SHP77 (cell line): Measurements from ENCODE around the gene DHRS13.

Experiments
- DNase-seq, 2 experiments: peaks; one replicate each; lab custom pipeline; 2025; lab: John Stamatoyannopoulos, UW

DHRS13 gene

GRCh38 chr17:28858801-28859355 lies 44.0 kb downstream of the DHRS13 start:
- no peak for DNase-seq

DNA sequence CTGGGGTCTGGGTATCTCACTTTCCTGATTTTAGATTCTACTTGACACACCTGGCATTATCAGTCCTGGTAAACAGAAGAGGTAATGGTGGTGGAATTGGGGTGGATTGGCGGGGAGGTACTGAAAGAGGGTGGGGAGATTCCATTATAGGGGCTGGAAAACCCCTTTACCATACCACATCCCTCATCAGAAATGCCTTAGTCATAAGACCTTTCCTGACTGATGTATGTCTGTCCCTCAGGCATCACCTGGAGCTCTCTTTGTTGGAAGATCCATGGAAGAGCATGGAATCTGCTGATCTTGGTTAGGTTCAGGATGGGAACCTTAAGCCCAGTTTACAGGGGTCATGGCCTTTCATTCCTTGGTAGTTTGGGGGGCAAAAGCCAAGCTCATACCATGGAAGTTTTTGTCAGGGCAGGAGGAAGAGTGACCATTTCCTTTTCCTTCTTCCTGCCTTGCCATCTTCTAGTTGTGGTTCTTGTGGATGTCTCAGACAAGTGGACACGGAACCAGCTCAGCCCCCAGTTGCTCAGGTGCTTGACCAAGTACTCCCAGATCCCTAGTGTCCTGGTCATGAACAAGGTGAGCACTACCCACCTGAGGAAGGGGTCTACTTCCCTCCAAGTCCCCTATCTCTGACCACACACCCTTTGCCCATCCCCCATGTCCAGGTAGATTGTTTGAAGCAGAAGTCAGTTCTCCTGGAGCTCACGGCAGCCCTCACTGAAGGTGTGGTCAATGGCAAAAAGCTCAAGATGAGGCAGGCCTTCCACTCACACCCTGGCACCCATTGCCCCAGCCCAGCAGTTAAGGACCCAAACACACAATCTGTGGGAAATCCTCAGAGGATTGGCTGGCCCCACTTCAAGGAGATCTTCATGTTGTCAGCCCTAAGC lies 44.7 kb downstream of the DHRS13 start:
- no peak for DNase-seq

- DNase-seq, result no peak
Observed at GRCh38 chr17:28856028-28856574, 46.8 kb downstream of the DHRS13 start.

- DNase-seq, result no peak
Observed at GRCh38 chr17:28855336-28855679, 47.6 kb downstream of the DHRS13 start.

- DNase-seq, result peak; percentile 82 to 92
Observed at GRCh38 chr17:28854457-28855335, 48.2 kb downstream of the DHRS13 start, which contains the start of gene ERAL1. Gene ERAL1 (plus strand): TSS chr17:28855016. CDS start chr17:28855035, 19 bp downstream.

GRCh38 chr17:28853295-28853694 lies 49.6 kb downstream of the DHRS13 start:
- DNase-seq, result no peak

- DNase-seq, result no peak
Observed at GRCh38 chr17:28849281-28849680, 53.6 kb downstream of the DHRS13 start.

GRCh38 chr17:28848667-28849066 lies 54.2 kb downstream of the DHRS13 start:
- DNase-seq, result peak; percentile 26 to 49
